ENCODE results near the gene SRPK3.

Gene SRPK3

DNA sequence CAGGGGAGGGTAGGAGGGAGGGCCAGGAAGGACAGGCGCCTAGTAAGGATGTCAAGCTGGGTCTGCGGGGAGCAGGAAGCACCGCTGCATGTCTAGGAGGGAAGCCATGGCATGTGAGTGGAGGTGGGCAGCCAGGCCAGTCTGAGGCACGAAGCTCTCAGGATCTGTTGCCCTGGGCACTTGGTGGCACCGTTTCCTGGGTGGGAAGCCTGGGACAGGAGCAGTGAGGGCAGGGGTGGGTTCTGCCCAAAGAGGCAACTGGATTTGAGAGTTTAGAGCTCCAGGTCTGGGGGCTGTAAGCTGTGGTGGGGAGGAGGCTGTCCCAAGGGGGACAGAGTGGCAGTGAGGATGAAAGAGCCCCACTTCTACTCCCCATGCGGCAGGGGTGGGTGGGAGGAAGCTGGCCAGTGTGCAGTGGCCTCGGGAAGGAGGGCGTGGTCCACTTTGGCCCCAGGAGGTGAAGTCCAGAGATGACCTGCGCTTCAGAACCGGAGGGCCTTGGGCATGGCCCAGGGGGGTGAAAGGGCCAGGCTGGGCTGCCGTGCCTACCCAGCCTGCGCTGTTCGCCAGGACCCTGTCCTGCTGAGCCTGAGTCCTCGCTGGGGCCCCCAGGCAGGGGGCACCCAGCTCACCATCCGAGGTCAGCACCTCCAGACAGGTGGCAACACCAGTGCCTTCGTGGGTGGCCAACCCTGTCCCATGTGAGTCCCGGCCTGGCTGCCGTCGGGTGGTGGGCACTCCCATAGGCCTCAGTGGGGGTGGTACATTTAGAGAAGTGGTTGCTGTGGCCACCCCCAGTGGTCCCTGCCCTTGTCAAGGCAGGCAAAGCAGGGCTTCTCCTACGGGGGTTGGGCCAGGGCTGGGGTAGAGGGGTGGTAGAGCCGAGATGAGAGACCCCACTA lies 8.3 kb upstream of the SRPK3 start:
- H3K9ac ChIP-seq (ENCODE audit: low read depth, low read length), result no peak overlapping the region
- H3K4me3 ChIP-seq (ENCODE audit: low read depth, low read length), result no peak overlapping the region
- no peaks in the 10 kb centered on the region for H3K27me3 ChIP-seq (ENCODE audit: control insufficient read depth, insufficient read depth, low read length)
- no peaks in the 10 kb centered on the region for H3K36me3 ChIP-seq (ENCODE audit: control insufficient read depth, insufficient read depth, low read length)
- H3K9me3 ChIP-seq (ENCODE audit: control insufficient read depth, insufficient read depth, low read length), result peaks cover 28% of the 10 kb centered on the region; the same call in 1 of the 2 replicates
- no peaks in the 10 kb centered on the region for H3K4me1 ChIP-seq (ENCODE audit: control insufficient read depth, insufficient read depth, low read length)
- H3K27ac ChIP-seq (ENCODE audit: low read depth, low read length), result no peak overlapping the region

DNA sequence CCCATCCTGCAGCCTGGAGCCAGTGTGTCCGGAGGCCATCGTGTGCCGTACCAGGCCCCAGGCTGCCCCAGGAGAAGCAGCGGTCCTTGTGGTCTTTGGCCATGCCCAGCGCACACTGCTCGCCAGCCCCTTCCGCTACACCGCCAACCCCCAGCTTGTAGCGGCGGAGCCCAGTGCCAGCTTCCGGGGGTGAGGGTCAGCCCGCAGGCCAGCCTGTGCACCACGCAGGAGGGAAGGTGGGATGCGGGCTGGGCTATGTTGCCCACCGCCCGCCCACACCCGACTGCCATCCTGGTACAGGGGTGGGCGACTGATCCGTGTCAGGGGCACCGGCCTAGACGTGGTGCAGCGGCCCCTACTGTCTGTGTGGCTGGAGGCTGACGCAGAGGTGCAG lies 7.6 kb upstream of the SRPK3 start:
- no peaks in the 10 kb centered on the region for H3K36me3 ChIP-seq (ENCODE audit: control insufficient read depth, insufficient read depth, low read length)
- H3K9ac ChIP-seq (ENCODE audit: low read depth, low read length), result no peak overlapping the region
- H3K27me3 ChIP-seq (ENCODE audit: control insufficient read depth, insufficient read depth, low read length), result no peaks in the 10 kb centered on the region
- H3K4me3 ChIP-seq (ENCODE audit: low read depth, low read length), result no peak overlapping the region
- no peak overlapping the region for H3K27ac ChIP-seq (ENCODE audit: low read depth, low read length)
- H3K9me3 ChIP-seq (ENCODE audit: control insufficient read depth, insufficient read depth, low read length), result peaks cover 28% of the 10 kb centered on the region; the same call in 1 of the 2 replicates
- H3K4me1 ChIP-seq (ENCODE audit: control insufficient read depth, insufficient read depth, low read length), result no peaks in the 10 kb centered on the region

DNA sequence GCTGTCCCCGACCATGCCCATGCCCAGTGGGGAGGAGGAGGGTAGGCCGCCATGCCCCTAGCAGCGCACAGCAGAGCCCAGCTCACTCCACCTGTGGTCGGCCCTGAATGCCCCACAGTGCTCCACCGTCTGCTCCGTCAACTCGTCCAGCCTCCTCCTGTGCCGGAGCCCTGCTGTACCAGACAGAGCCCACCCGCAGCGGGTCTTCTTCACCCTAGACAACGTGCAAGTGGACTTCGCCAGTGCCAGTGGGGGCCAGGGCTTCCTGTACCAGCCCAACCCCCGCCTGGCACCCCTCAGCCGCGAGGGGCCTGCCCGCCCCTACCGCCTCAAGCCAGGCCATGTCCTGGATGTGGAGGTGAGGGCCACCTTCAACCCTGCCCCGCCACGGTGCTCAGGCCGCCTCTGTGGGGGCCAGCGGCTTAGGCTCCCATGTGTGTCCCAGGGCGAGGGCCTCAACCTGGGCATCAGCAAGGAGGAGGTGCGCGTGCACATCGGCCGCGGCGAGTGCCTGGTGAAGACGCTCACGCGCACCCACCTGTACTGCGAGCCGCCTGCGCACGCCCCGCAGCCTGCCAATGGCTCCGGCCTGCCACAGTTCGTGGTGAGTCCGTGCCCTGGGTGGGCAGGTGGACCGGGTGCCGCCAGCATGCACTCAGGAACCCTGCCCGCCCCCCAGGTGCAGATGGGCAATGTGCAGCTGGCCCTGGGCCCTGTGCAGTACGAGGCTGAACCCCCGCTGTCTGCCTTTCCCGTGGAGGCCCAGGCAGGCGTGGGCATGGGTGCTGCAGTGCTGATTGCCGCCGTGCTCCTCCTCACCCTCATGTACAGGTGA lies 6.9 kb upstream of the SRPK3 start:
- H3K9me3 ChIP-seq (ENCODE audit: control insufficient read depth, insufficient read depth, low read length), result peaks cover 25% of the 10 kb centered on the region; the same call in 1 of the 2 replicates
- no peaks in the 10 kb centered on the region for H3K4me1 ChIP-seq (ENCODE audit: control insufficient read depth, insufficient read depth, low read length)

DNA sequence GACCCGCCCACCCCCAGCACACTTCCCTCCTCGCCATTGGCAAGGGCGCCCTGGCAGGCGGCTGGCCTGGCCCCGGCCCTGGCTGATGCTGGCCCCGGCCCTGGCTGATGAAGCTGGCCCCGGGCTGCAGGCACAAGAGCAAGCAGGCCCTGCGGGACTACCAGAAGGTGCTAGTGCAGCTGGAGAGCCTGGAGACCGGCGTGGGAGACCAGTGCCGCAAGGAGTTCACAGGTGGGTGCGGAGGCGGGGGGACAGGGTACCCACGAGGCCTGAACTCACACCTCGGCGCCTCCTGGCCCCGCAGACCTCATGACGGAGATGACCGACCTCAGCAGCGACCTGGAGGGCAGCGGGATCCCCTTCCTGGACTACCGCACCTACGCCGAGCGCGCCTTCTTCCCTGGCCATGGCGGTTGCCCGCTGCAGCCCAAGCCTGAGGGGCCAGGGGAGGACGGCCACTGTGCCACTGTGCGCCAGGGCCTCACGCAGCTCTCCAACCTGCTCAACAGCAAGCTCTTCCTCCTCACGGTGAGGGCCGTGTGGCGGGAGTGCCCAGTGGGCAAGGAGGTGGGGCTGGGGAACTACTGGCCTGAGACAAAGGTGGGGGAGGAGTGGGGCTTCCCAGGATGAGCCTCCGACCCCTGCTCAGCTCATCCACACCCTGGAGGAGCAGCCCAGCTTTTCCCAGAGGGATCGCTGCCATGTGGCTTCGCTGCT lies 6.1 kb upstream of the SRPK3 start:
- H3K9ac ChIP-seq (ENCODE audit: low read depth, low read length), result no peak overlapping the region
- no peaks in the 10 kb centered on the region for H3K27me3 ChIP-seq (ENCODE audit: control insufficient read depth, insufficient read depth, low read length)
- no peaks in the 10 kb centered on the region for H3K4me1 ChIP-seq (ENCODE audit: control insufficient read depth, insufficient read depth, low read length)

More for the DNA sequence above, 6.9 kb upstream of the SRPK3 start:
- H3K27ac ChIP-seq (ENCODE audit: low read depth, low read length), result no peak overlapping the region
- no peak overlapping the region for H3K4me3 ChIP-seq (ENCODE audit: low read depth, low read length)
- no peaks in the 10 kb centered on the region for H3K36me3 ChIP-seq (ENCODE audit: control insufficient read depth, insufficient read depth, low read length)
- H3K9ac ChIP-seq (ENCODE audit: low read depth, low read length), result no peak overlapping the region
- no peaks in the 10 kb centered on the region for H3K27me3 ChIP-seq (ENCODE audit: control insufficient read depth, insufficient read depth, low read length)

DNA sequence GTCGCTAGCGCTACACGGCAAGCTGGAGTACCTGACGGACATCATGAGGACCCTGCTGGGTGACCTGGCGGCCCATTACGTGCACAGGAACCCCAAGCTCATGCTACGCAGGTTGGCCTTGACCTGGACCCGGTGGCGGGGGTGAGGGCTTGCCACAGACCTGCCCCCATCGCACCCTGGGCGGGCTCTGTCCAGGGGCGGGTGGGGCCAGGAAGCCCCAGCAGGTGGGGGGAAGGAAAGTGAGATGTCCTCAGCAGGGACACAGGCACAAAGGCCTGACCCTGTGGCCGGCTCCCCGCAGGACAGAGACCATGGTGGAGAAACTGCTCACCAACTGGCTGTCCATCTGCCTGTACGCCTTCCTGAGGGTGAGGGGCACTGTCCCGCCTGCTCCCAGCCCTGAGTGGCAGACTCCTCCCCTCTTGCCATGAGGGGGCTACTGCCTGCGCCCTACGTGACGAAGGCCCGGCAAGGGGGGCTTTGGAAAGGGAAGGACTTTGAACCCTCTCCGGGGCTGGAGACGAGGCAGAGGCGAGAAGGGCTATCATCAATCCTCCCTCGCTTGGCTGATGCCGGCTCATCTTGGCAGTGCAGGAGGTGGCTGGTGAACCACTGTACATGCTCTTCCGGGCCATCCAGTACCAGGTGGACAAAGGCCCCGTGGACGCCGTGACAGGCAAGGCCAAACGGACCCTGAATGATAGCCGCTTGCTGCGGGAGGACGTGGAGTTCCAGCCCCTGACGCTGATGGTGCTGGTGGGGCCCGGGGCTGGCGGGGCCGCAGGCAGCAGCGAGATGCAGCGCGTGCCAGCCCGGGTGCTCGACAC lies 5.3 kb upstream of the SRPK3 start:
- H3K4me1 ChIP-seq (ENCODE audit: control insufficient read depth, insufficient read depth, low read length), result no peaks in the 10 kb centered on the region
- no peak overlapping the region for H3K4me3 ChIP-seq (ENCODE audit: low read depth, low read length)
- no peak overlapping the region for H3K27ac ChIP-seq (ENCODE audit: low read depth, low read length)
- H3K9ac ChIP-seq (ENCODE audit: low read depth, low read length), result no peak overlapping the region
- H3K27me3 ChIP-seq (ENCODE audit: control insufficient read depth, insufficient read depth, low read length), result no peaks in the 10 kb centered on the region
- no peaks in the 10 kb centered on the region for H3K36me3 ChIP-seq (ENCODE audit: control insufficient read depth, insufficient read depth, low read length)
- H3K9me3 ChIP-seq (ENCODE audit: control insufficient read depth, insufficient read depth, low read length), result peaks cover 16% of the 10 kb centered on the region; the same call in 1 of the 2 replicates

More for the DNA sequence above, 6.1 kb upstream of the SRPK3 start:
- no peaks in the 10 kb centered on the region for H3K36me3 ChIP-seq (ENCODE audit: control insufficient read depth, insufficient read depth, low read length)
- H3K9me3 ChIP-seq (ENCODE audit: control insufficient read depth, insufficient read depth, low read length), result peaks cover 22% of the 10 kb centered on the region; the same call in 1 of the 2 replicates
- no peak overlapping the region for H3K4me3 ChIP-seq (ENCODE audit: low read depth, low read length)
- H3K27ac ChIP-seq (ENCODE audit: low read depth, low read length), result no peak overlapping the region

DNA sequence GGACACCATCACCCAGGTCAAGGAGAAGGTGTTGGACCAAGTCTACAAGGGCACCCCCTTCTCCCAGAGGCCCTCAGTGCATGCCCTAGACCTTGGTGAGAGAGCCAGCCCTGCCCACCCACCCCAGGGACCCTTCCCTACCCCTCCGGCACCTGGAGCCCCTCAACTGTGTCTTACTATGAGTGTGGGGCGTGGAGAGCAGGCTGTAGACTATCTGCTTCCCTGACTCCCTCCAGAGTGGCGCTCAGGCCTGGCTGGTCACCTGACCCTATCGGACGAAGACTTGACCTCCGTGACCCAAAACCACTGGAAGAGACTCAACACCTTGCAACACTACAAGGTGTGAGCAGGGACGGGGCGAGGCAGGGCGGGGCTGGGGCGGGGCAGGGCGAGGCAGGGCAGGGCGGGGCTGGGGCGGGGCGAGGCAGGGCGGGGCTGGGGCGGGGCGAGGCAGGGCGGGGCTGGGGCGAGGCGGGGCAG lies 4.7 kb upstream of the SRPK3 start:
- Histone ChIP-seq H3K36me3 (ENCODE audit: control insufficient read depth, insufficient read depth, low read length) (no peaks in the 10 kb centered on the region), H3K27ac (ENCODE audit: low read depth, low read length) (no peak overlapping the region), H3K4me3 (ENCODE audit: low read depth, low read length) (no peak overlapping the region), H3K4me1 (ENCODE audit: control insufficient read depth, insufficient read depth, low read length) (no peaks in the 10 kb centered on the region), H3K9me3 (ENCODE audit: control insufficient read depth, insufficient read depth, low read length) (peaks cover 15% of the 10 kb centered on the region; the same call in 1 of the 2 replicates), H3K9ac (ENCODE audit: low read depth, low read length) (no peak overlapping the region), H3K27me3 (ENCODE audit: control insufficient read depth, insufficient read depth, low read length) (no peaks in the 10 kb centered on the region)

DNA sequence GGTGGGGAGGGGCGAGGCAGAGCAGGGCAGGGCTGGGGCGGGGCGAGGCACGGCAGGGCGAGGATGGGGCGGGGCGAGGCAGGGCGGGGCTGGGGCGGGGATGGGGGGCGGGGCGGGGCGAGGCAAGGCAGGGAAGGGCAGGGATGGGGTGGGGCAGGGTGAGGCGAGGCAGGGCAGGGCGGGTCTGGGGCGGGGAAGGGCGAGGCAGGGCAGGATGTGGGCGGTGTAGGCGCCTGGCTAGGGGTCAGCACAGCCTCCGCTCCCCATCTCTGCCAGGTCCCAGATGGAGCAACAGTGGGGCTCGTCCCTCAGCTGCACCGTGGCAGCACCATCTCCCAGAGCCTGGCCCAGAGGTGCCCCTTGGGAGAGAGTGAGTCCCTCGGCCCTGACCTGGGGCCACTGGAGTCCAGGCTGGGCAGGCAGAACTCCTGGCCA lies 4.2 kb upstream of the SRPK3 start:
- H3K27me3 ChIP-seq (ENCODE audit: control insufficient read depth, insufficient read depth, low read length), result no peaks in the 10 kb centered on the region
- peaks cover 10% of the 10 kb centered on the region; the same call in 1 of the 2 replicates for H3K9me3 ChIP-seq (ENCODE audit: control insufficient read depth, insufficient read depth, low read length)
- no peak overlapping the region for H3K4me3 ChIP-seq (ENCODE audit: low read depth, low read length)
- no peak overlapping the region for H3K27ac ChIP-seq (ENCODE audit: low read depth, low read length)
- H3K36me3 ChIP-seq (ENCODE audit: control insufficient read depth, insufficient read depth, low read length), result no peaks in the 10 kb centered on the region
- no peaks in the 10 kb centered on the region for H3K4me1 ChIP-seq (ENCODE audit: control insufficient read depth, insufficient read depth, low read length)
- H3K9ac ChIP-seq (ENCODE audit: low read depth, low read length), result no peak overlapping the region

DNA sequence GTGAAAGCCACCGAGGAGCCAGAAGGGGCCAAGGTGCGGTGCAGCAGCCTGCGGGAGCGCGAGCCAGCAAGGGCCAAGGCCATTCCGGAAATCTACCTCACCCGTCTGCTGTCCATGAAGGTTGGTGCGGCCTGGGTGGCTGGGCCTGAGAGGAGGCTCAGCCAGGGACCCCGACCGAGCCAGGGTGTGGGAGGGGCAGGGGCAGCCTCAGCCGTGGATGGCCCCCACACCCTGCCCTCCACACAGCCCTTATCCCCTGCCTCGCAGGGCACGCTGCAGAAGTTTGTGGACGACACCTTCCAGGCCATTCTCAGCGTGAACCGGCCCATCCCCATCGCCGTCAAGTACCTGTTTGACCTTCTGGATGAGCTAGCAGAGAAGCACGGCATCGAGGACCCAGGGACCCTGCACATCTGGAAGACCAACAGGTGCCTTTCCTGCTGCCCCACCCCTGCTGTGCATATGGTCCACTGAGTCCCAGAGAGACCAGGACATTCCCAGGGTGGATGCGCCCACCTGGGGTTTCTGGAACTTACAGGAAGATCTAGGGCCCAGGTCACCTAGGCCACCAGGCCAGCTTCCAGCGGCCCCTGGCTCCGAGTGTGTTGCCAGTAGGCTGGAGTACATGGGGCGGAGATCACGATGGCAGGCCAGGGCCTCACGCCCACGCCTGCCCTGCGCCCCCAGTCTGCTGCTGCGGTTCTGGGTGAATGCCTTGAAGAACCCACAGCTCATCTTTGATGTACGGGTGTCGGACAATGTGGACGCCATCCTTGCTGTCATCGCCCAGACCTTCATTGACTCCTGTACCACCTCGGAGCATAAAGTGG lies 3.4 kb upstream of the SRPK3 start:
- Histone ChIP-seq H3K27me3 (ENCODE audit: control insufficient read depth, insufficient read depth, low read length) (no peaks in the 10 kb centered on the region), H3K36me3 (ENCODE audit: control insufficient read depth, insufficient read depth, low read length) (no peaks in the 10 kb centered on the region), H3K4me1 (ENCODE audit: control insufficient read depth, insufficient read depth, low read length) (no peaks in the 10 kb centered on the region), H3K27ac (ENCODE audit: low read depth, low read length) (no peak overlapping the region), H3K9ac (ENCODE audit: low read depth, low read length) (no peak overlapping the region), H3K4me3 (ENCODE audit: low read depth, low read length) (no peak overlapping the region), H3K9me3 (ENCODE audit: control insufficient read depth, insufficient read depth, low read length) (peaks cover 16% of the 10 kb centered on the region)

DNA sequence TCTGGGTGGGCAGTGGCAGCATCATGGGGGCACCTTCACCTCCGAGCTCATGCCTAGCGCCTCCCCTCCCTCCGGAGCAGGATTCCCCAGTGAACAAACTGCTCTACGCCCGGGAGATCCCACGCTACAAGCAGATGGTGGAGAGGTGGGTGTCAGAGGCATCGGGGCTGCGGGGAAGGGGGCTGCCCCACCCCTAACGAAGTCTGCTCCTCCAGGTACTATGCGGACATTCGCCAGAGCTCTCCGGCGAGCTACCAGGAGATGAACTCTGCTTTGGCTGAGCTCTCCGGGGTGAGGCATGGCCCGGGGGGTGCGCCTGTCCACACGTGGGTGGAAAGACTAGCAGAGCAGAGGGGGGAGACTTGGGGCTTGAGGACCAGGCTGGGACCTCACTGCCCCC lies 2.7 kb upstream of the SRPK3 start:
- no peaks in the 10 kb centered on the region for H3K27me3 ChIP-seq (ENCODE audit: control insufficient read depth, insufficient read depth, low read length)
- peaks cover 11% of the 10 kb centered on the region for H3K9me3 ChIP-seq (ENCODE audit: control insufficient read depth, insufficient read depth, low read length)
- no peak overlapping the region for H3K4me3 ChIP-seq (ENCODE audit: low read depth, low read length)
- no peak overlapping the region for H3K27ac ChIP-seq (ENCODE audit: low read depth, low read length)
- no peaks in the 10 kb centered on the region for H3K4me1 ChIP-seq (ENCODE audit: control insufficient read depth, insufficient read depth, low read length)
- H3K9ac ChIP-seq (ENCODE audit: low read depth, low read length), result no peak overlapping the region
- H3K36me3 ChIP-seq (ENCODE audit: control insufficient read depth, insufficient read depth, low read length), result no peaks in the 10 kb centered on the region
